ENCODE results near the gene ASB2.

ASB2 gene

GRCh38 chr14:93976477-93977057, at the start of gene ASB2:
ASB2 (minus strand) TSS chr14:93976570; CDS start chr14:93964539, 12,031 bp downstream.
- Mint-ChIP-seq H3K27me3 (no peaks in the 10 kb centered on the region), H3K9me3 (peaks cover 19% of the 10 kb centered on the region), H3K4me1 (ENCODE audit: low read depth) (peaks cover 96% of the 10 kb centered on the region), H3K27ac (peak within 1 kb of the TSS; percentile 98), H3K4me3 (peak within 1 kb of the TSS; percentile 57), H3K36me3 (ENCODE audit: low read depth) (peaks cover 42% of the 10 kb centered on the region)
- no peak for DNase-seq

- H3K36me3 Mint-ChIP-seq (ENCODE audit: low read depth), result no peaks in the 10 kb centered on the region
- H3K9me3 Mint-ChIP-seq, result no peaks in the 10 kb centered on the region
- peak overlapping the region; percentile 67 for H3K4me3 Mint-ChIP-seq
- no peaks in the 10 kb centered on the region for H3K27me3 Mint-ChIP-seq
- no peak overlapping the region for H3K27ac Mint-ChIP-seq
- DNase-seq, result no peak
- peaks cover 55% of the 10 kb centered on the region for H3K4me1 Mint-ChIP-seq (ENCODE audit: low read depth)
Measured at GRCh38 chr14:94025720-94026119, 49.4 kb upstream of the ASB2 start.

- no peaks in the 10 kb centered on the region for H3K36me3 Mint-ChIP-seq (ENCODE audit: low read depth)
- peaks cover 58% of the 10 kb centered on the region for H3K4me1 Mint-ChIP-seq (ENCODE audit: low read depth)
- no peak for DNase-seq
- H3K27me3 Mint-ChIP-seq, result no peaks in the 10 kb centered on the region
- H3K4me3 Mint-ChIP-seq, result no peak overlapping the region
- no peaks in the 10 kb centered on the region for H3K9me3 Mint-ChIP-seq
- no peak overlapping the region for H3K27ac Mint-ChIP-seq
Measured at GRCh38 chr14:94024549-94024948, 48.2 kb upstream of the ASB2 start.

- no peaks in the 10 kb centered on the region for H3K36me3 Mint-ChIP-seq (ENCODE audit: low read depth)
- no peak for DNase-seq
- H3K4me1 Mint-ChIP-seq (ENCODE audit: low read depth), result peaks cover 44% of the 10 kb centered on the region
- H3K27me3 Mint-ChIP-seq, result no peaks in the 10 kb centered on the region
- no peaks in the 10 kb centered on the region for H3K9me3 Mint-ChIP-seq
- no peak overlapping the region for H3K4me3 Mint-ChIP-seq
- H3K27ac Mint-ChIP-seq, result no peak overlapping the region
Measured at GRCh38 chr14:94022532-94023411, 46.4 kb upstream of the ASB2 start.

GRCh38 chr14:94021416-94022157, 45.2 kb upstream of the ASB2 start:
- Mint-ChIP-seq H3K27ac (peak overlapping the region; percentile 82), H3K27me3 (no peaks in the 10 kb centered on the region), H3K36me3 (ENCODE audit: low read depth) (no peaks in the 10 kb centered on the region), H3K4me1 (ENCODE audit: low read depth) (peaks cover 37% of the 10 kb centered on the region), H3K9me3 (no peaks in the 10 kb centered on the region), H3K4me3 (peak overlapping the region; percentile 14)
- DNase-seq, result no peak

- Mint-ChIP-seq H3K4me3 (no peak overlapping the region), H3K27me3 (no peaks in the 10 kb centered on the region), H3K27ac (peak overlapping the region; percentile 82), H3K9me3 (no peaks in the 10 kb centered on the region), H3K36me3 (ENCODE audit: low read depth) (no peaks in the 10 kb centered on the region), H3K4me1 (ENCODE audit: low read depth) (peaks cover 35% of the 10 kb centered on the region)
- DNase-seq, result no peak
Measured at GRCh38 chr14:94021001-94021400, 44.6 kb upstream of the ASB2 start.

- no peak for DNase-seq
- Mint-ChIP-seq H3K27me3 (no peaks in the 10 kb centered on the region), H3K9me3 (no peaks in the 10 kb centered on the region)
Measured at GRCh38 chr14:94020267-94020666, 43.9 kb upstream of the ASB2 start.

GRCh38 chr14:94019329-94019728, 43.0 kb upstream of the ASB2 start:
- no peaks in the 10 kb centered on the region for H3K27me3 Mint-ChIP-seq
- H3K36me3 Mint-ChIP-seq (ENCODE audit: low read depth), result no peaks in the 10 kb centered on the region
- H3K4me3 Mint-ChIP-seq, result no peak overlapping the region
- H3K9me3 Mint-ChIP-seq, result no peaks in the 10 kb centered on the region
- DNase-seq, result no peak
- peaks cover 31% of the 10 kb centered on the region for H3K4me1 Mint-ChIP-seq (ENCODE audit: low read depth)
- H3K27ac Mint-ChIP-seq, result no peak overlapping the region

More at GRCh38 chr14:94020267-94020666, 43.9 kb upstream of the ASB2 start:
- Mint-ChIP-seq H3K27ac (no peak overlapping the region), H3K4me3 (no peak overlapping the region), H3K36me3 (ENCODE audit: low read depth) (no peaks in the 10 kb centered on the region), H3K4me1 (ENCODE audit: low read depth) (peaks cover 31% of the 10 kb centered on the region)

GRCh38 chr14:94018308-94018707, 41.9 kb upstream of the ASB2 start:
- DNase-seq, result no peak
- Mint-ChIP-seq H3K27ac (no peak overlapping the region), H3K36me3 (ENCODE audit: low read depth) (no peaks in the 10 kb centered on the region), H3K4me1 (ENCODE audit: low read depth) (peaks cover 30% of the 10 kb centered on the region), H3K9me3 (no peaks in the 10 kb centered on the region), H3K27me3 (no peaks in the 10 kb centered on the region), H3K4me3 (no peak overlapping the region)

GRCh38 chr14:94016446-94016976, 40.1 kb upstream of the ASB2 start:
- no peak for DNase-seq
- Mint-ChIP-seq H3K36me3 (ENCODE audit: low read depth) (no peaks in the 10 kb centered on the region), H3K9me3 (no peaks in the 10 kb centered on the region), H3K27me3 (no peaks in the 10 kb centered on the region), H3K4me1 (ENCODE audit: low read depth) (peaks cover 21% of the 10 kb centered on the region), H3K4me3 (no peak overlapping the region), H3K27ac (no peak overlapping the region)

GRCh38 chr14:94015223-94015622, 38.9 kb upstream of the ASB2 start:
- no peak for DNase-seq
- Mint-ChIP-seq H3K27ac (no peak overlapping the region), H3K4me3 (no peak overlapping the region), H3K36me3 (ENCODE audit: low read depth) (no peaks in the 10 kb centered on the region), H3K4me1 (ENCODE audit: low read depth) (peaks cover 20% of the 10 kb centered on the region), H3K27me3 (no peaks in the 10 kb centered on the region), H3K9me3 (no peaks in the 10 kb centered on the region)

GRCh38 chr14:94014382-94014781, 38.0 kb upstream of the ASB2 start:
- H3K4me3 Mint-ChIP-seq, result no peak overlapping the region
- no peak for DNase-seq
- H3K9me3 Mint-ChIP-seq, result no peaks in the 10 kb centered on the region
- H3K36me3 Mint-ChIP-seq (ENCODE audit: low read depth), result no peaks in the 10 kb centered on the region
- peaks cover 27% of the 10 kb centered on the region for H3K4me1 Mint-ChIP-seq (ENCODE audit: low read depth)
- H3K27ac Mint-ChIP-seq, result no peak overlapping the region
- no peaks in the 10 kb centered on the region for H3K27me3 Mint-ChIP-seq

GRCh38 chr14:94011795-94012194, 35.4 kb upstream of the ASB2 start:
- no peak overlapping the region for H3K4me3 Mint-ChIP-seq
- peak overlapping the region; percentile 26 for H3K27ac Mint-ChIP-seq
- H3K27me3 Mint-ChIP-seq, result no peaks in the 10 kb centered on the region
- no peaks in the 10 kb centered on the region for H3K36me3 Mint-ChIP-seq (ENCODE audit: low read depth)
- H3K9me3 Mint-ChIP-seq, result no peaks in the 10 kb centered on the region
- DNase-seq, result no peak
- peaks cover 42% of the 10 kb centered on the region for H3K4me1 Mint-ChIP-seq (ENCODE audit: low read depth)

GRCh38 chr14:94010625-94011024, 34.3 kb upstream of the ASB2 start:
- H3K27ac Mint-ChIP-seq, result no peak overlapping the region
- H3K4me1 Mint-ChIP-seq (ENCODE audit: low read depth), result peaks cover 42% of the 10 kb centered on the region
- no peaks in the 10 kb centered on the region for H3K36me3 Mint-ChIP-seq (ENCODE audit: low read depth)
- no peak overlapping the region for H3K4me3 Mint-ChIP-seq
- H3K27me3 Mint-ChIP-seq, result no peaks in the 10 kb centered on the region
- no peaks in the 10 kb centered on the region for H3K9me3 Mint-ChIP-seq
- no peak for DNase-seq

Data from activated T-cell treated with anti-CD3 and anti-CD28 coated beads, Interleukin-2, amount 50 U/mL, for 24 hours (primary cell).